HG03342 (cell line): ENCODE data around the gene SLC4A4.
A peak's percentile ranks its signal among the peaks of the same experiment; 100 is the strongest.

ENCODE experiments used
- ATAC-seq: cut with Tn5 transposase; IDR thresholded peaks from one replicate; pipeline ENCODE4 v1.9.1; 2021; ENCODE audit warnings: mild to moderate bottlenecking, moderate library complexity; ENCODE audit not compliant: unreplicated experiment

The SLC4A4 gene

DNA sequence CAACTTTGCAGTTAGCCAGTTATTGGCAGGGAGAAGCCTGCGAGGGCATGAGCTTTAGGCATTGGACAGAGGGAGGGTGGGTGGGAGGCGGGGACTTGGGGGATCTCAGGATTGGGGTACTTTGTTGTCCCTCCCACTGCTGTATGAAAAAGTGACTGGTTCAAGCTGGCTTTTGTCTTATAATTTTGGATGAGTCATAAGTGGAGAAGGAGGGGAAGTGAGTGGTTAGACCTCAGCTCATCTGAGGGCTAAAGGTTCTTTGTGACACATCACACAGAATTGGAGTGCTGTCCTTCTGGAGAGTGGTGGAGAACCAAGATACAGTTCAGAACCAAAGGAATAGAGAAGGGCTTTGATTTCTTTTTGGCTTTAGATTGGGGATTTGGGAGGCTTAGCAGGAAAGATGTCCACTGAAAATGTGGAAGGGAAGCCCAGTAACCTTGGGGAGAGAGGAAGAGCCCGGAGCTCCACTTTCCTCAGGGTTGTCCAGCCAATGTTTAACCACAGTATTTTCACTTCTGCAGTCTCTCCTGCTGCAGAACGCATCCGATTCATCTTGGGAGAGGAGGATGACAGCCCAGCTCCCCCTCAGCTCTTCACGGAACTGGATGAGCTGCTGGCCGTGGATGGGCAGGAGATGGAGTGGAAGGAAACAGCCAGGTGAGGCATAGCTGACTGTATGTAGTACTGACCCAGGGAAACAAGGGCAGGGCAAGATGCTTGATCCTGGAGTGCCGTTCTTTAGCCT lies at the start of gene SLC4A4:
Gene SLC4A4, plus strand, starts transcription at position 175 of the 748 bp plus-strand sequence.
- ATAC-seq: peak; percentile 100

DNA sequence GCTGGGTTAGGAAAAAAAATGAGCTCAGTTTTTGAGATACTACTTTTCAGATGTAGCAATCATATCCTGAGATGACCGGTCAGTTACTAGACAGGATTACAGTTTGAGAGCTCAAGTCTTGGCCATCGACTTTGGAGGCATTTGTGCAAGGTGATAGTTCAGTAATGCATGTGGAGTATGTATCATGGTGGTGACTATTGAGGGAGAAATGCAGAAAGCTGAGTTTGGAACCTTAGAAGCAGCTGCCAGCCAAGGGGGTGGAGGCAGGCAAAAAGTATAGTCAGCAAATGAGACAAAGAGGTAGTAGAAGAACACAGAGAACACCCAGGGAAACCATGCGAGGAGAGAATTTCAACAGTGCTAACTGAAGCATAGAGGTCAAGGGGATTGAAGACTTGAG lies 48.7 kb upstream of the SLC4A4 start:
- ATAC-seq: no peak

DNA sequence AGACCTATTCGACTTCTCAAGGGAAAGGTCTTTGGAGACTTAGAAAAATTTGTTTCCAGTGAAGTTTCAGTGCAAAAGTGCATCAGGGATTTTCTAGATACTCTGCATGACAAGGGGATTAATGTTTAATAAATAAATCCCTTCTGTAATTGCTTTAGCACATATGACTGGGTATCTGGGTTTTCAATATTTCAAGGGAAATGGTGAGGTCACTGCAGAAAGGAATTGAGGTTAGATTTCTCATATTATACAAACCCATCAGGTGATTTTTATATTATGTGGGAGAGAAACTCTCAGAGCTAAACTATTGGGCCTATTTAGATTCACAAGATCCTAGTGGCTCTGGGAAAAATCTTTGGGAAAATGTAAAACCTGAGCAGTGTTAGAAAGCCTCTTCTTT lies 48.3 kb upstream of the SLC4A4 start:
- ATAC-seq: no peak

- no peak for ATAC-seq
Observed at GRCh38 chr4:71292228-71292627, 46.6 kb upstream of the SLC4A4 start.

DNA sequence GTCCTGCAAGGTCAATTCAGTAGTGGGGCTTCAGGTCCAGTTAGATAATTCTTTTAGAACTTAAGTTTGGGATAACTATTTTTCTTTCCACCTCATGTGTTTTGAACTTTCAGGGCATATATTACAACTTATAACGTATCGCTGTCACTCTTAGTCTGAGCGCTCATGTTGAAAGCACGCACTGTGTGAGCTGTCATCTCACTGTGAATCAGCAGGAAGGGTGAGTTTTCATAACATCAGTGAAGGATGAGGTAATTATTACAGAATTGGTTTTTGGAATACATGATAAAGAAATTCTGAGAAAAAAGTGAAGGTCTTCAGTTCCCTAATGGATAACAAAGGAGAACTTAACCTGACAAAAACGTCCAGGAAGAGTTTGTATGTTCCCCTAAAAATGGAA lies 45.1 kb upstream of the SLC4A4 start:
- ATAC-seq: no peak

DNA sequence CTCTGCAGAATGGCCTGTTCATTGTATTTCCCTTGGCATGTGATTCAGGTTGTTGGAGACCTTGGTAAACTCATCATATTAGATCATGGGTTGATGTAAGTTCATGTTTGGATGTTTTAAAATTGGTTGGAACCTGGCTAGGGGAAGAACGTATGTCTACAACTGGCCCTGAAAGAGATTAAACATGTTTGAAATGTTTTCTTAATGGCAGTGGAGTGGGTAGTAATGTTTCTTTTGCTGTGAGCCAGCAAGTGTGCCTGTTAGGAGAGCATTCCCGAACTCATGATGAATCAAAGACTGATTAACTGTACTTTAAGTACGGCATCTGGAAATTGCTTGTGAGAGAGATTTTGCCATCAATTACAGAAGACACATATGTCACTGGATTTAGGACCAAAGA lies 44.5 kb upstream of the SLC4A4 start:
- ATAC-seq: no peak

DNA sequence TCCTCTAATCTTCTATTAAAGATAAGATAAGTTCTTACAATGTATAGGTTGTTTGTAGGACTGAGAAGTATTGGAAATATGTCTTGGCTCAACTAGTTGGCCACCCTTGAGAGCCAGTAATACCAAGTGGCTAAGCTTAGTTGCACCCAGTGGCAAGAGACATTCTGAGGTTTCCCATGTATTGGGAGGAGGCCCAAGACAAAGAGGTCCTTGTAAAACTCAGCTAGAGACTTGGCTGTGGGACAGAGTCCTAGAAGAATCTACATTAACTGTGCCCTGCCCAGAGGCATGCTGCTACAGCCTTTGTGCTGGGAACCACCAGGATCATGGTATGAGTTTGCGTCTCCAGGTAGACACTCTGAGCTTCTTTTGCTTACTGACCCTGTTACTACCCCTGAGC lies 41.9 kb upstream of the SLC4A4 start:
- no peak for ATAC-seq

- ATAC-seq: no peak
Observed at GRCh38 chr4:71300362-71300761, 38.5 kb upstream of the SLC4A4 start.

DNA sequence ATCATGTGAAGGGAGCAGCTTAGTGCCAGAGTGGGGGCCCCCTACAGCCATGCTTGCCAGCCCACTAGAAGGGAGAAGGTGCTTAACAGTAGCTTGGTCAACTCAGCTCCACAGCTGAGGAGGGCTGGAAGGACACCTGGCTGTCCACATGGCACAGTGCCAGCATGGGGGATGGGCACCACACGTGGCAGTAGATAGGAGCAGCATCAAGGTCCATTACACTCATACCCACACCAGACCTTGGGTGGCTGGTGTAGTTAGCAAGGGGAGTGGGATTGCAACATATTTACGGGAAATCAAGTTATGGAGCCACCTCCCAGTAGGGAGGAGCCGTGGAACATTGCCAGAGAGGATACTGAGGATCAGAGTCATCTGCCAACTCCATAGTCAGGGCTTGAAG lies 37.9 kb upstream of the SLC4A4 start:
- no peak for ATAC-seq

GRCh38 chr4:71303287-71303686 lies 35.5 kb upstream of the SLC4A4 start:
- no peak for ATAC-seq

DNA sequence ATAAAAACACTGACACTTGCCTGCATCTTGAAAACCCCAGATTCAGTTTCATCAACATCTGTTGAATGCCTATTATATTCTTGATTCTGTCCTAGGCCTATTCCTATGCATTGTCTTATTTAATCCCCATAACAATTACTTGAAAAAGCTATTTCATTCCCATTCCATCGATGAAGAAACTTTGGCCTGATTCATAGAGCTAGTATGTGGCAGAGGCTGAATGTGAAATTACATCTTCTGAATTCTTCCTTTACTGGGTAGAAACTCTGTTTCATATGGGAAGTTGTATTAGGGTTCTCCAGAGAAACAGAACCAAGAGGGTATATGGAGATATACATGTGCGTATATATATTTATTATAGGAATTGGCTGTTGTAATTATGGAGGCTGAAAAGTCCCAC lies 35.0 kb upstream of the SLC4A4 start:
- ATAC-seq: no peak

- ATAC-seq: no peak
Observed at GRCh38 chr4:71304289-71304850, 34.5 kb upstream of the SLC4A4 start.

DNA sequence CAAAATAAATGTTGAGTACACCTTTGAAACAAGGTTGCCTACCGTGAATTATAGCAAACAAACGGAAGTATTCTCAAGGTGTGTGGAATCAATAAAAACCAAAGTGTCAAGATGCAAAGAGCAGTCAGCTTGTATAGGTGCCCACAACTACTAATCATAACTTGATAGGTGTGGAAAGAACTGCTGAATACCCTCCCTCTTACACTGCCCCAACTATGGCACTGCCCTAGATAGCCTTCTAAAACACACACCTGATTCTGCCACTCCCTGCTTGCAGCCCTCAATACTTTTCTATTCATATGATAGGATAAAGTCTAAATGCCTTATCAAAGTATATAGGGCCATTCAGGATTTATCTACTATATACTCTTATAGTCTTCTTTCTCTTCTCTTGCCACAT lies 31.1 kb upstream of the SLC4A4 start:
- no peak for ATAC-seq

DNA sequence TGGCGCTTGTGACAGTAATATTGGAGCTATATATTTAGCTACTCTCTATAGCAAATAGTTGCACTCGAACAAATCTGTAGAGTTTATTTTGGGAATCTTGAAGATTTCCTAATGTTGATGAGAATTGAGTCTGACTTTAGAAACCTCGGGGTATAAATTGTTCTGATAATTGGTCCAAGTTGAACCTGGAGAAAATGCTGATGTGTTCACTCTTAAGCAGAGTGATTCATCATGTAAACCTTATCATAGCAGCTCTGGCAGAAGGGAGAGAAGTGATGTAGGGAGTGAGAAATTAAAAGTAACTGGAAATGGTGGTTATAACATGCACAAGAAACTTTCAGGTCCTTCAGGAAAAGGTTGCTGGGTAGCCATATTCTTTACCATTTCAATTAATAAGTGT lies 16.4 kb upstream of the SLC4A4 start:
- ATAC-seq: no peak

GRCh38 chr4:71333368-71333767 lies 5.5 kb upstream of the SLC4A4 start:
- no peak for ATAC-seq

DNA sequence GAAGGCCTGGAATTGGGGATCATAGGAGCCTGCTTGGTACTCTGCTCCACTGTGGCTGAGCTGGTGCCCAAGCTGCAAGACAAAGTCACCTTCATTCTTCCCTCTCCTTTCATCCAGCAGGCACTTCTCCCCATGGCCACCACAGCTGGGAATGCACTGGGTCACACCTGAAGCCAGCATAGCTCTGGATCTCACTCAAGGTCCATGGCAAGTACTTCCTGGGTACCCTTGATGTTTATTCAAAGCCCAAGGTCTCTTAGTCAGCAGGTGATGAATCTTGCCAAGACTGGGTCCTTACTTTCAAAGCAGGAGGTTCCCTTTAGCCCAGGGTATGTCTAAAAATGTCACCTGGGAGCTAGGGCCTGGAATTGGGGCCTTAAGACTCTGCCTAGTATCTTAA lies 4.9 kb upstream of the SLC4A4 start:
- no peak for ATAC-seq

GRCh38 chr4:71334465-71334882 lies 4.3 kb upstream of the SLC4A4 start:
- no peak for ATAC-seq

DNA sequence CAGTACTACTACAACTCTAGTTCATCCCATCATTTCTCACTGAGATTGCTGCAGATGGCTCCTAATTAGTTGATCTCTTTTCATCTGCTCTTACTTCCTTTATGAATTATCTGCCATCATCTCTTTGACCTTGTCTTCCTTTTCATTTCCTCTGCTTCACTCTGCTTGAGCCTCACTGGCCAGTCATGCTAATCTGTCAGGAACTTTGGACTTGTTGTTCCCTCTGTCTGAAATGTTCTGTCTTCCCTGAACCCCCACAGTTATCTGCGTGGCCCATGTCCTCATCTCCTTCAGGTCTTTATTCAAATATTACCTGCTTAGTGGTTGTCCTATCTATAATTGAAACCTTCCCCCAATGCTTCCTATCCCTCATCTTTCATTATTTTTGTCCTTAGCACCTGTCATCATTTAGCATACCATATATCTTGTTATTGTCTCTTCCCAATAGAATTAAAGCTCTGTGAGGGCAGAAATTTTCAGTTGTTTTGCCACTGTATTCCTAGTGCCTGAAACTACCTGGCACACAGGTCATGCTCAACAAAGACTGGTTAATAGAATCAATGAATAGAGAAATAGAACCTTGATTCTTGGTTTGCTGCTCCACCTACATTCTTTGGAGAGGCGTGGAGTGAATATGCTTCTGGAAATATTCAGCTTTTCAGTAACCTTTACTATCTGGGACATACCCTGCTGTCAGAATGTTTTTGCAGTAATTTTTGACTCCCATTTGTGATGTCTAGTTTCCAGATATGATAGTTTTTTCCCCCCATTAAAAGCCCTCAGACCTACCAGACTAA lies 5.0 kb downstream of the SLC4A4 start:
- no peak for ATAC-seq

GRCh38 chr4:71346710-71347109 lies 7.9 kb downstream of the SLC4A4 start:
- no peak for ATAC-seq

GRCh38 chr4:71348586-71348985 lies 9.8 kb downstream of the SLC4A4 start:
- no peak for ATAC-seq

- no peak for ATAC-seq
Observed at GRCh38 chr4:71355045-71355444, 16.2 kb downstream of the SLC4A4 start.

DNA sequence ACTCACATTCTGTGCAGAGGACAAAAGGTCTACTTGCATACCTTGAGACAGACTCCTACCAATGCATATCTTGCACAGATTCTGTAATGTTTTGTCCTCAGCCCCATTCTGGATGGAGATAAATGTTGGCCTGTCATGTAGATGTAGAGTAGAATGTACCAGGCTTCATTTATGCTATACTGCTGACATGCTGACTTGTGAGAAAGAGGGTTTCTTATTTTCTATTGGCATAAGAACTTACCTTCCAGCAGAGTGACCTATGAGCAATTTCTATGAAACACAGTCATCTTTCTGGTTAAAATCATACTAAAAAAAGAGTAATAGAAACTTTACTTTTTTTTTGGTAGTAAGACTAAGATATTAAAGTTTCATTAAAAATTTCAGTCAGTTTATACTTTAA lies 17.2 kb downstream of the SLC4A4 start:
- ATAC-seq: no peak
